Heart left ventricle (tissue), 13 donors: Measurements from ENCODE around the gene MAP4K4.

Experiments used
- CTCF ChIP-seq, 12 donors: fragments of 200-600 bp; sonication (generic) in 4 of 12; IDR thresholded peaks; one replicate each; pipeline versions ENCODE4 v1.5.0 to v1.8.0; 2018 to 2022; ENCODE audit warnings: antibody characterized with exemption in 12 of 12, mild to moderate bottlenecking in 5 of 12
- POLR2A ChIP-seq, 2 donors: fragments of 450-650 bp; IDR thresholded peaks; one replicate each; pipeline ENCODE4 v1.6.1; 2017; ENCODE audit warnings: antibody characterized with exemption in 2 of 2, mild to moderate bottlenecking in 2 of 2, moderate library complexity in 2 of 2
- donor health status: ischemic (EF 13 %, LVEDD 7.1; RV severe dilation, severe dysfunction).
- donor health status: DM: no; HTN: yes; CAD: no.
- donor health status: DM: no; HTN: no; CAD: no.
- donor health status: ischemic (EF 25% LVEDD 6.9; RV normal size, moderate dysfunction).
- donor health status: ischemic (EF 25% LVEDD 5.7; RV mildly dilated, moderate dysfunction).
- donor health status: ischemic (EF 35%, LVEDD 5.7; RV mildly dilated, moderate dysfunction).
- donor health status: nonischemic (EF 11% LVEDD 7.7; RV severe dilation, severe dysfunction).
- donor health status: DM: yes; HTN: yes; CAD: no.
- donor health status: PGD.
- donor health status: ischemic (EF 29% LVEDD 5.4; RV normal size, mild dysfunction).
- donor health status: nonischemic (EF 23%, LVEDD 6.1; RV moderate dilation, normal function).

- TF ChIP-seq CTCF (IDR thresholded peaks at IDR 0.05): no peak
- TF ChIP-seq POLR2A (IDR thresholded peaks at IDR 0.05): no peak
Measured at GRCh38 chr2:101852824-101853223, 155.3 kb downstream of the MAP4K4 start.
